ENCODE data around the gene ADH7. TPM values are rescaled to one million over a fixed set of nuclear protein-coding genes. Genes with fewer than 3 reads are reported as not detected.

Gene ADH7
- polyA plus RNA-seq, 2 of the 4 experiments (the other 2 are of a cell fraction), result not detected

GRCh38 chr4:99405433-99406115 lies 29.6 kb downstream of the ADH7 start:
- DNase-seq (ENCODE audit: low read depth in 1 of 2, low spot score in 1 of 2), result peak; percentile 2 to 60
- Histone ChIP-seq H3K4me3 (no peak overlapping the region), H3K9me3 (no peaks in the 10 kb centered on the region), H3K4me2 (peak overlapping the region; percentile 16; the same call in 1 of the 3 replicates), H3K27ac (no peak overlapping the region), H3K4me1 (peaks cover 10% of the 10 kb centered on the region; the same call in 2 of the 3 replicates)
- POLR2A ChIA-PET, result no interaction called here
- WGBS (ENCODE audit: missing lambda C conversion rate), result 29% methylated on average over 6 of the region's 6 CpGs
- peak; percentile 72 for TF ChIP-seq SMC3 (IDR thresholded peaks at IDR 0.05)
- TF ChIP-seq RAD21 (conservative IDR thresholded peaks at IDR 0.05 in 1 of 2, IDR thresholded peaks at IDR 0.05 in 1 of 2), result peak; percentile 82 to 90
- TF ChIP-seq, protein P1, sequence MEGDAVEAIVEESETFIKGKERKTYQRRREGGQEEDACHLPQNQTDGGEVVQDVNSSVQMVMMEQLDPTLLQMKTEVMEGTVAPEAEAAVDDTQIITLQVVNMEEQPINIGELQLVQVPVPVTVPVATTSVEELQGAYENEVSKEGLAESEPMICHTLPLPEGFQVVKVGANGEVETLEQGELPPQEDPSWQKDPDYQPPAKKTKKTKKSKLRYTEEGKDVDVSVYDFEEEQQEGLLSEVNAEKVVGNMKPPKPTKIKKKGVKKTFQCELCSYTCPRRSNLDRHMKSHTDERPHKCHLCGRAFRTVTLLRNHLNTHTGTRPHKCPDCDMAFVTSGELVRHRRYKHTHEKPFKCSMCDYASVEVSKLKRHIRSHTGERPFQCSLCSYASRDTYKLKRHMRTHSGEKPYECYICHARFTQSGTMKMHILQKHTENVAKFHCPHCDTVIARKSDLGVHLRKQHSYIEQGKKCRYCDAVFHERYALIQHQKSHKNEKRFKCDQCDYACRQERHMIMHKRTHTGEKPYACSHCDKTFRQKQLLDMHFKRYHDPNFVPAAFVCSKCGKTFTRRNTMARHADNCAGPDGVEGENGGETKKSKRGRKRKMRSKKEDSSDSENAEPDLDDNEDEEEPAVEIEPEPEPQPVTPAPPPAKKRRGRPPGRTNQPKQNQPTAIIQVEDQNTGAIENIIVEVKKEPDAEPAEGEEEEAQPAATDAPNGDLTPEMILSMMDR (IDR thresholded peaks at IDR 0.05), result peak; percentile 76
- TF ChIP-seq MAFK (IDR thresholded peaks at IDR 0.05; ENCODE audit: partially characterized antibody), result no peak
- peak; percentile 70 to 90; a peak in 5 of 6 replicates for ATAC-seq
- CTCF ChIA-PET, result interaction anchor here (0.8 to 3.7 kb wide), 10 partner anchors 9 to 502 kb away, joined by 3 to 12 read pairs (median 4); partner anchors contain the start of gene ADH5
- no peak for FAIRE-seq

GRCh38 chr4:99404595-99405287 lies 30.4 kb downstream of the ADH7 start:
- Histone ChIP-seq H3K4me2 (no peak overlapping the region), H3K4me3 (no peak overlapping the region), H3K4me1 (peaks cover 10% of the 10 kb centered on the region; the same call in 2 of the 3 replicates), H3K27ac (no peak overlapping the region), H3K9me3 (no peaks in the 10 kb centered on the region)
- WGBS (ENCODE audit: missing lambda C conversion rate), result 69% methylated on average over 4 of the region's 4 CpGs
- DNase-seq (ENCODE audit: low read depth in 1 of 2, low spot score in 1 of 2), result no peak
- POLR2A ChIA-PET, result no interaction called here
- TF ChIP-seq FOSL2 (IDR thresholded peaks at IDR 0.05), result no peak
- peak; percentile 37; the same call in 1 of the 2 replicates for TF ChIP-seq FOSL2 (CRISPR knock-in tag; IDR thresholded peaks at IDR 0.05)
- TF ChIP-seq FOSB (CRISPR knock-in tag; IDR thresholded peaks at IDR 0.05), result no peak
- FAIRE-seq, result no peak
- peak; percentile 36 to 39; a peak in 1 of 6 replicates for ATAC-seq
- CTCF ChIA-PET, result interaction anchor here (0.8 to 3.7 kb wide), 10 partner anchors 9 to 409 kb away, joined by 3 to 12 read pairs (median 5); partner anchors contain the start of genes ADH5 and METAP1

GRCh38 chr4:99403380-99404184 lies 31.6 kb downstream of the ADH7 start:
- DNase-seq (ENCODE audit: low read depth in 1 of 2, low spot score in 1 of 2) (no peak), FAIRE-seq (no peak), ATAC-seq (no peak)
- Histone ChIP-seq H3K4me2 (peak overlapping the region; percentile 30; the same call in 2 of the 3 replicates), H3K4me1 (peaks cover 10% of the 10 kb centered on the region; the same call in 2 of the 3 replicates), H3K9me3 (no peaks in the 10 kb centered on the region), H3K27ac (no peak overlapping the region), H3K4me3 (no peak overlapping the region)
- TF ChIP-seq KDM5A (IDR thresholded peaks at IDR 0.05) (no peak), HOXB13 (CRISPR knock-in tag; IDR thresholded peaks at IDR 0.05; ENCODE audit: low read depth) (no peak), ZNF302 (CRISPR knock-in tag; IDR thresholded peaks at IDR 0.05) (no peak), ELK1 (IDR thresholded peaks at IDR 0.05; ENCODE audit: low read depth, low read length) (no peak), RNF2 (IDR thresholded peaks at IDR 0.05; ENCODE audit: borderline replicate concordance, low read depth) (no peak), RFX5 (IDR thresholded peaks at IDR 0.05) (no peak), NFE2L2 (conservative IDR thresholded peaks at IDR 0.05; ENCODE audit: low read length) (no peak)
- TF ChIP-seq, protein P2, sequence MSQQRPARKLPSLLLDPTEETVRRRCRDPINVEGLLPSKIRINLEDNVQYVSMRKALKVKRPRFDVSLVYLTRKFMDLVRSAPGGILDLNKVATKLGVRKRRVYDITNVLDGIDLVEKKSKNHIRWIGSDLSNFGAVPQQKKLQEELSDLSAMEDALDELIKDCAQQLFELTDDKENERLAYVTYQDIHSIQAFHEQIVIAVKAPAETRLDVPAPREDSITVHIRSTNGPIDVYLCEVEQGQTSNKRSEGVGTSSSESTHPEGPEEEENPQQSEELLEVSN (IDR thresholded peaks at IDR 0.05; ENCODE audit: borderline replicate concordance, low read depth), result no peak
- TF ChIP-seq, protein P3, sequence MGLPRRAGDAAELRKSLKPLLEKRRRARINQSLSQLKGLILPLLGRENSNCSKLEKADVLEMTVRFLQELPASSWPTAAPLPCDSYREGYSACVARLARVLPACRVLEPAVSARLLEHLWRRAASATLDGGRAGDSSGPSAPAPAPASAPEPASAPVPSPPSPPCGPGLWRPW (IDR thresholded peaks at IDR 0.05), result no peak
- TF ChIP-seq, protein P4, sequence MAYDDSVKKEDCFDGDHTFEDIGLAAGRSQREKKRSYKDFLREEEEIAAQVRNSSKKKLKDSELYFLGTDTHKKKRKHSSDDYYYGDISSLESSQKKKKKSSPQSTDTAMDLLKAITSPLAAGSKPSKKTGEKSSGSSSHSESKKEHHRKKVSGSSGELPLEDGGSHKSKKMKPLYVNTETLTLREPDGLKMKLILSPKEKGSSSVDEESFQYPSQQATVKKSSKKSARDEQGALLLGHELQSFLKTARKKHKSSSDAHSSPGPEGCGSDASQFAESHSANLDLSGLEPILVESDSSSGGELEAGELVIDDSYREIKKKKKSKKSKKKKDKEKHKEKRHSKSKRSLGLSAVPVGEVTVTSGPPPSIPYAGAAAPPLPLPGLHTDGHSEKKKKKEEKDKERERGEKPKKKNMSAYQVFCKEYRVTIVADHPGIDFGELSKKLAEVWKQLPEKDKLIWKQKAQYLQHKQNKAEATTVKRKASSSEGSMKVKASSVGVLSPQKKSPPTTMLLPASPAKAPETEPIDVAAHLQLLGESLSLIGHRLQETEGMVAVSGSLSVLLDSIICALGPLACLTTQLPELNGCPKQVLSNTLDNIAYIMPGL (CRISPR knock-in tag; IDR thresholded peaks at IDR 0.05; ENCODE audit: borderline replicate concordance), result no peak
- POLR2A ChIA-PET, result no interaction called here
- CTCF ChIA-PET, result interaction anchor here (1.1 to 3.7 kb wide), 4 partner anchors 7 to 408 kb away, joined by 3 to 12 read pairs (median 6); partner anchors contain the start of gene METAP1
- 38% methylated on average over 5 of the region's 5 CpGs for WGBS (ENCODE audit: missing lambda C conversion rate)

All from A549 (cell line).